ENCODE data around the gene LRRC14B. TPM values are rescaled to one million over a fixed set of nuclear protein-coding genes. Genes with fewer than 3 reads are reported as not detected.

LRRC14B gene
- polyA plus RNA-seq, 1 of the 3 experiments (the other 2 are of a cell fraction): not detected

DNA sequence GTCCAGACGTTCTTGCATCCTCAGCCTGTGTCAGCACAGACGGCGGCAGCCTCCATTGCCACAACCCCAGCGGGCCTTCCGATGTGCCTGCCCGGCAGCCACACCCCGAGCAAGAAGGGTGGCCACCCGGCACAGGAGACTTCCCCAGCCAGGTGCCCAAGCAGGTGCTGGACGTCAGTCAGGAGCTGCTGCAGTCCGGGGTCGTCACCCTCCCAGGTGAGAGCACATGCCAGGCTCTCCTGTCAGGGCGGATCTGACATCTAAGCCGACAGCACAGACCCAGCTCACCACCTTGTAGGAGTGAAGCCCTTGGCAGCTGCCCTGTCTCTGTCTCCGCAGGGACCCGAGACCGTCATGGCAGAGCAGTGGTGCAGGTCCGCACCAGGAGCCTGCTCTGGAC, 48.3 kb upstream of the LRRC14B start:
- Histone ChIP-seq H3K27me3 (ENCODE audit: insufficient read depth) (no peaks in the 10 kb centered on the region), H3K9me2 (no peaks in the 10 kb centered on the region), H3K4me2 (no peak overlapping the region), H3K4me3 (ENCODE audit: low read depth in 2 of 2, low read length in 1 of 2) (no peak overlapping the region), H4K20me1 (ENCODE audit: insufficient read depth) (no peaks in the 10 kb centered on the region), H3K9ac (no peak overlapping the region), H3F3A (replicated peaks; ENCODE audit: insufficient read depth) (no peaks in the 10 kb centered on the region), H3K79me2 (ENCODE audit: insufficient read depth) (no peaks in the 10 kb centered on the region), H3K4me1 (ENCODE audit: control insufficient read depth in 1 of 2, insufficient read depth in 2 of 2, low read depth in 1 of 2, low read length in 1 of 2) (no peaks in the 10 kb centered on the region), H3K27ac (ENCODE audit: low read depth in 2 of 2, low read length in 1 of 2) (no peak overlapping the region), H2AFZ (ENCODE audit: low read depth) (no peak overlapping the region), H3K9me3 (peaks cover 10% of the 10 kb centered on the region; the same call in 1 of the 2 replicates), H3K36me3 (replicated peaks in 1 of 2; ENCODE audit: control insufficient read depth in 1 of 2, insufficient read depth in 2 of 2, low read length in 1 of 2) (no peaks in the 10 kb centered on the region)
- TF ChIP-seq NRF1 (IDR thresholded peaks at IDR 0.05; ENCODE audit: low read depth, low read length) (no peak), FOXJ3 (CRISPR knock-in tag; IDR thresholded peaks at IDR 0.05) (no peak), ELF1 (IDR thresholded peaks at IDR 0.05) (no peak), TCF12 (IDR thresholded peaks at IDR 0.05) (no peak), MXI1 (IDR thresholded peaks at IDR 0.05; ENCODE audit: low read depth, low read length) (no peak), POLR2AphosphoS5 (IDR thresholded peaks at IDR 0.05; ENCODE audit: low read depth, low read length) (no peak), FOSL2 (IDR thresholded peaks at IDR 0.05; ENCODE audit: borderline replicate concordance, low read depth) (no peak)
- TF ChIP-seq, protein P1, sequence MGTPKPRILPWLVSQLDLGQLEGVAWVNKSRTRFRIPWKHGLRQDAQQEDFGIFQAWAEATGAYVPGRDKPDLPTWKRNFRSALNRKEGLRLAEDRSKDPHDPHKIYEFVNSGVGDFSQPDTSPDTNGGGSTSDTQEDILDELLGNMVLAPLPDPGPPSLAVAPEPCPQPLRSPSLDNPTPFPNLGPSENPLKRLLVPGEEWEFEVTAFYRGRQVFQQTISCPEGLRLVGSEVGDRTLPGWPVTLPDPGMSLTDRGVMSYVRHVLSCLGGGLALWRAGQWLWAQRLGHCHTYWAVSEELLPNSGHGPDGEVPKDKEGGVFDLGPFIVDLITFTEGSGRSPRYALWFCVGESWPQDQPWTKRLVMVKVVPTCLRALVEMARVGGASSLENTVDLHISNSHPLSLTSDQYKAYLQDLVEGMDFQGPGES (IDR thresholded peaks at IDR 0.05; ENCODE audit: low read depth, low read length): no peak
- POLR2A ChIA-PET: no interaction called here
- DNase-seq: no peak
- CTCF ChIA-PET: no interaction called here
- WGBS (ENCODE audit: low lambda C conversion rate): 62% methylated on average over 8 of the region's 17 CpGs

GRCh38 chr5:144941-145340, 46.4 kb upstream of the LRRC14B start:
- CTCF ChIA-PET: no interaction called here

More at GRCh38 chr5:144941-145340, 46.4 kb upstream of the LRRC14B start:
- Histone ChIP-seq H3K9ac (no peak overlapping the region), H4K20me1 (ENCODE audit: insufficient read depth) (no peaks in the 10 kb centered on the region), H3K4me1 (ENCODE audit: control insufficient read depth in 1 of 2, insufficient read depth in 2 of 2, low read depth in 1 of 2, low read length in 1 of 2) (no peaks in the 10 kb centered on the region), H3K36me3 (replicated peaks in 1 of 2; ENCODE audit: control insufficient read depth in 1 of 2, insufficient read depth in 2 of 2, low read length in 1 of 2) (no peaks in the 10 kb centered on the region), H3K4me2 (no peak overlapping the region), H3K9me3 (peaks cover 14% of the 10 kb centered on the region; the same call in 1 of the 2 replicates), H3K9me2 (no peaks in the 10 kb centered on the region), H3K4me3 (ENCODE audit: low read depth in 2 of 2, low read length in 1 of 2) (no peak overlapping the region), H3K27ac (ENCODE audit: low read depth in 2 of 2, low read length in 1 of 2) (no peak overlapping the region), H2AFZ (ENCODE audit: low read depth) (no peak overlapping the region), H3F3A (replicated peaks; ENCODE audit: insufficient read depth) (no peaks in the 10 kb centered on the region), H3K79me2 (ENCODE audit: insufficient read depth) (no peaks in the 10 kb centered on the region), H3K27me3 (ENCODE audit: insufficient read depth) (no peaks in the 10 kb centered on the region)
- POLR2A ChIA-PET: no interaction called here
- WGBS (ENCODE audit: low lambda C conversion rate): 40% methylated on average over 2 of the region's 8 CpGs
- TF ChIP-seq GATA2 (CRISPR knock-in tag; IDR thresholded peaks at IDR 0.05) (no peak), MXI1 (IDR thresholded peaks at IDR 0.05; ENCODE audit: low read depth, low read length) (no peak), TEAD4 (IDR thresholded peaks at IDR 0.05; ENCODE audit: borderline replicate concordance, insufficient read depth) (no peak), NFIC (IDR thresholded peaks at IDR 0.05; ENCODE audit: borderline replicate concordance) (no peak), TCF12 (IDR thresholded peaks at IDR 0.05) (no peak), RXRA (IDR thresholded peaks at IDR 0.05; ENCODE audit: borderline replicate concordance, low read depth) (no peak), GABPA (IDR thresholded peaks at IDR 0.05; ENCODE audit: low read depth) (no peak), SMC3 (IDR thresholded peaks at IDR 0.05; ENCODE audit: low read depth, low read length) (no peak), CTCF (IDR thresholded peaks at IDR 0.05) (no peak), RFX5 (IDR thresholded peaks at IDR 0.05; ENCODE audit: low read length) (no peak), USF1 (IDR thresholded peaks at IDR 0.05; ENCODE audit: borderline replicate concordance, low read depth) (no peak), FOXJ3 (CRISPR knock-in tag; IDR thresholded peaks at IDR 0.05) (no peak)
- DNase-seq: no peak
